IPS DF 4.7 (cell line): ENCODE measurements around the gene RBFOX2.
"Not testable (repeated sequence)": the region's sequence is repeated elsewhere in the genome, so short reads cannot be mapped to it uniquely, and the experiment has no call there.

Experiments
- DNase-seq: peaks from one replicate; pipeline ENCODE4 v3.0.0-alpha.2; 2013; ENCODE audit warnings: low spot score; ENCODE audit errors: extremely low read depth

RBFOX2 gene

DNA sequence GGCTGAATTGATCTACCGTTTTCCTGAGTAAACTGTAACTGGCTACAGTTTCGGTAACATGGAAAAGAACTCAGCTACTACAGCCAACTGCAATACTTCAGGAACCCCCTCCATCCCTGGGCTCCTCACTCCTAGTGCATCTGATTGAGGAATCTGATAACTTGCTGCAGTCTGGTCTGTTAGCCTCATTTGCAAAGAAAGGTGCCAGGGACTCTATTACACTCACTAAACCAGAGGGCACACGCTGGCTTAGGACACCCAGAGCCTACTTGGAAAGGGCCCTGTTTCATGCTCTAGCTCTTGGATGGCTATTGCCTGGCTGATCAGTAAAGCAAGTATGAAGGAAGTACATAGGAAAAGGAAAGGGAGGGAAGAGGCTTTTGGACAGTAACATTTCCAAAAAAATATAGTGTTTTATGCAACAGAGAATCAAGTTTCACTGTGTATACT is 288.7 kb downstream of the RBFOX2 start:
- no peak for DNase-seq

DNA sequence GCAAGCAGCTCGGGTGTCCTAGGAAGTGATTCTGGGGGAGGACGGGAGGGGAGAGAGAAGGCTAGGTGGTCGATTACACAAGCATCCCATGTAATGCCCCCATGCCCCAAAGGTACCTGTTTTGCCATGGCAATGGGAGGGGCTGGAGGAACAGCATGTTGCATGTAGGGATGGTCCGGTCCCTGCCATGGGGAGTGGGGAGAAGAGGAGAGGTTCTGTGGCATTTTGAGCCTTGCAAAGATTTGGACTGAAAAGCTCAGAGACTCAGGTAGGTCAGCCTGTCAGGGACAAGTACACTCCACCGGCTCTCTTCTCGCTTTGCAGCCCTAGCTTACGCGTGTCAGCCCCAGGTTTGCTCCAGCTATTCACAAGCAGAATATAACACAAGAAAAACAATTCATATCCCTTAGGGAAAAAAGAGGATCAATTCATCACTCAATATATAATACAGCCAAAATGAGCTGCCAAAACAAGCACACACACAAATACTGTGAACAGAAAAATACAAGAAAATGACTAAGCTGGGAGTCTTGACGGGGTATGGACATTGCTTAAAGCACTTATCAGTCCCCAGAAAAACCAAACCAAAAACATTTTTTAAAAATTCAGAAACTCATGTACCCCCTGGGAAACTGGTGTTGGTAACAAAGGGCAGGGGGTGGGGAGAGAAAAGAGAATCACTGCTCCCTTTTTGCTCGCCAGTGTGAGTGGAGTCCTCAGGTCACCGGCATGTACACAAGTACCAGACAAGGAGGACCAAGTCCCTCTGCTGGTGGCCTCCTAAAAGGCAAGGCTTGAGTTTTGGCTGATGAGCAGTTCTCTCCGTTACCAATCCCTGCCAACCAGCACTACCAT is 289.3 kb downstream of the RBFOX2 start:
- DNase-seq: no peak

DNA sequence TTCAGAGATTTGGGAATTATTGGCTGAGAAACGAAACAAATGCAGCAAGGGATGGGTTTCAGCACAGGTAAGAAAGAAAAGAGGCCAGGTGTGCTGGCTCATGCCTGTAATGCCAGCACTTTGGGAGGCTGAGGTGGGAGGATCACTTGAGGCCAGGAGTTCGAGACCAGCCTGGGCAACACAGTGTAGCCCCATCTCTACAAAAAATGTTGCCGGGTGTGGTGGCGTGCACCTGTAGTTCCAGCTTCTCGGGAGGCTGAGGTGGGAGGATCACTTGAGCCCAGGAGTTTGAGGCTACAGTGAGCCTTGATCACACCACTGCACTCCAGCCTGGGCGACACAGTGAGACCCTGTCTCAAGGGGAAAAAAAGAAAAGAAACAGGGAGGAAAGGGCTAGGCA is 290.7 kb downstream of the RBFOX2 start:
- DNase-seq: not testable (repeated sequence)

DNA sequence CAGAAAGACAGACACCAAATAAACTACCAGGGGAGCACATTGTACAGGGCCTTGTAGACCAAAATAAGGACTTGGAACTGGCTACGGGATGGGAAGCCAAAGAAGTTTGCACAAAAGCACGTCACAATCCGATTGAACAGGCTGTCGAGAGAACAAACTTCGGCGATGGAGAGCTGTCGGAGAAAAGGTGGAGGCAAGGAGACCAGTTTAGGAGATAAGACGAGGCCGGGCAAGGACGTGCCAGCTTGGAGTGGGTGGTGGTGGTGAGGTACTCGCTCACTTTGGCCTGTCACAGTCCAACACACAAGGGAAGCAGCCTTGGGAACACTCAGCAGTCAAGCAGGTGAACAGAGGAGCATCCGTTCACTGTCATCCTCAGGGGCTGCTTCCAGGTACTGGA is 291.9 kb downstream of the RBFOX2 start:
- no peak for DNase-seq

DNA sequence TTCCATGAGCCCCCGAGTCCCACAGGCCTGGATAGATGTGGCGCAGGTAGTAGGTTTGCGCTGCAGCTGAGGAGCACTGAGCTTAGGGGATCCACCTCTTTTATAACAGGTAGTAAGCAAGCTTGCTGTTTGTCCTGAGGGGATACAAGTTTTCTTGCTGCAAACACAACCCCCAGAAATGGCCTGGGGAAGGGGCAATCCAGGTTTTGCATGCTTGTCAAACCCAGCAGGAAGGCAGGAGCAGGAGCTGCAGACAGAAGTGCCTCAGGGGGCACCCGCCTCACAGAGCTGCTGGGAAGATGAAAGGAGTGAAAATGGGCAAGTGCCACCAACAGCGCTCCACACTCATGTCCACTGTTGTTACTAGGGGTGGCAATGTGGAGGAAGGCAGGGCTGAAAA is 292.5 kb downstream of the RBFOX2 start:
- no peak for DNase-seq

DNA sequence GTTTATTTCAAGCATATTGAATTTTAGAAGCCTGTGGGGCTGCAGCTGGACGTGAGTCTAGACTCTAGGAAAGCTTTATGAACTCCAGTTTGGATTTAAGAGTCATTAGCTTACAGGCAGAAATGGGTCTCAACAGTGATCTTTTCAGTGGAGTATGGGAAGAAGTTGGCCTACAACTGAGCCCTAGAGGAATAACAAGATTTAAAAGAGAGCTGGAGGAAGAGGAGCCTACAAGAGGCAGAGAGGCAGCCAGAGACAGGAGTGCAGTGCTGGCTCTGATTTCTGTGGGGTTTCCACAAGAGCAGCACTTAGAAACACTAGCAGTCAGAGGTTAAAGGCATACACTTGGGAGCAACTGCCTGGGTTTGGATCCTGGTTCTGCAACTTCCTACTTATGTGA is 293.1 kb downstream of the RBFOX2 start:
- DNase-seq: no peak

DNA sequence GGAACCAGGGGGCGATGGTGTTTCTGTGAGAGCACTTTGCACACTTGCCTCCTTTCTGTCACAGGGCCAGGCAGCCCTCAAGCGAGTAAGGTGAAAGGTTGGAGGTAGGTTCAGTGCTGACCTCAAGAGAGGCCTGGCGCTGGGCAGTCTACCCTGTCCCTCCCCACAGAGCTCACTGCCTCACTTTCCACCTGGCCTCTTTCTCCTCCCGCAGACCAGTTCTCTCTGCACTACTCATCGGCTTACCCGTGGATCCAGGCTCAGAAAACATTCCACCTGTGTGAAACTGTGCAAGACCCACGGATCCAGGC is 294.2 kb downstream of the RBFOX2 start:
- DNase-seq: no peak

DNA sequence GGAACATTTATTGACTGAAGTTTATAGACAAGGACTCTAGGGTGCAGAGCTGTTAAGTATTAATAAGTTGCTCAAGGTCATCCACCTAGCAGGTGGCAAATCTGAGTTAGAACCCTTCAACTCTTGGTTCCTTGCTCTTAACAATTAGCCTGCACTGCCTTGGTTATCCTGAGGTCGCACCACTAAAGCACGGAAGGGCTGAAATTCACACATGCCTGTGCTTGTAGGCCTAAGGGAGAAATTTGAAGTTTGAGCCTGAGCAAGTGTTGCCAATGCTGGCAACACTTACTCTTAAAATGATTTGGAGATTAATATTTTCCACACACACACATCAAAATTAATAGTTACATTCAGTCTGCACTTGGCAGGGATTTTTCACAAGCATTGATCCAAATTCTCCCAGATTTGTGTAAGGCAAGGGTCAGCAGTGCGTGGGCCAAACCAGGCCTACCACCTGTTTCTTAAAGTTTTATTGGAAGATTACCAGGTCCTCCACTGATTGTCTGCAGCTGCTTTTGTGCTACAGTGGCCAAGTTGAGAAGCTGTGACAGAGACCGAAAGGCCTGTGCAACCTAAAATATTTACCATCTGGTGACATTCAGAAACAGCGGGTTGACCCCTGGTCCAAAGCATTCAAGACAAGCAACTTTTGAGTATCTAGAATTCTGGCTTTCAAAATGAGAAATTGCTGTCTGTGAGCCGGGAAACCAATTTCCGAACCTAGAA is 294.7 kb downstream of the RBFOX2 start:
- DNase-seq: no peak

DNA sequence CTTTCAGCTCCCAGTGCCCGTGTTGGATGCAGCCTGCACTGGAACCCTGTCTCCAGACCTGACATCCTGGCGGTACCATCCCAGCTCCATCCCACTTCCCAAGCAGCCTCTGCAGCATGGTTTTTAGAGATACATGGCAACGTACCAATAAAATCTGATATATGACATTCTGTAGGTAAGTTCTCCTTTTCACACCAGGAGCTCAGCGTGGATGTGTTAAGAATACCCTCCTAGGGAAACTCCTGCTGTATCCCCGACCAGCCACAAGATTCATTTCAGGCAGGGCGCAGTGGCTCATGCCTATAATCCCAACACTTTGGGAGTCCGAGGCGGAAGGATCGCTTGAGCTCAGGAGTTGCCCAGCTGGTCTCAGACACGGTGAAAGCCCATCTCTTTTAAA is 295.6 kb downstream of the RBFOX2 start:
- no peak for DNase-seq

DNA sequence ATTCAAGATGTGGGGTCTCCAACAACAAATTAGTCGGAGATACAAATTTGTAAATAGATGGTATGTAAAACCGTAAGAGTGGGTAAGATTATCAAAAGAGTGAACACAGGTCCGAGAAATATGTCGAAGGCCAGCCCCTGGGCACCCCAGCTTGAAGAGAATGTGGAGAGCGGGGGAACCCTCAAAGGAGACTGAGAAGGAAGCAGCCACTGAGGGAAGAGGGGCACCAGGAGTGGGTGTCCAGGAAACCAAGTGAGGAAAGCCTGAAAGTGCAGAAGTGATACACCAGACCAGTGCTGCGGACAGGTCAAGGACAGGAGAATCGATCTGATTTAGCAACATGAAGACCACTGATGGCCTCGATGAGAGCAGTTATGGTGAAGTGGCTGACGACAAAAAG is 296.5 kb downstream of the RBFOX2 start:
- DNase-seq: no peak

DNA sequence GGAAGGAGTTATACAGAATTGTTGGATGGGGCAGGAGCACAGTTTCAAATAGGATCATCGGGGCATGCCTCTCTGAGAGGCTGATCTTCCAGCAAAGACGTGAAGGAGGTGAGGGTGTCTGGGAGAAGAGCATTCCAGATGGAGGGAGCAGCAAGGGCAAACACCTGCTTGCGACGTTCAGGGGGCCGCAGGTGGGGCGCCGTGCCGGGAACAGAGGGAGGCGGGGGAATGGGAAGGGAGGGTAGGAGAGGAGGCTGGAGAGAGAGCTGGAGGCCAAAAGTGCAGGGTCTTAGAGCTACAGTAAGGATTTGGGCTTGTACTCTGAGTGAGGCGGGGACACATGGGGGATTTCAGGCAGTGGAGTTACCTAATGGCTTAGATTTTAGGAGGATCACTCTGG is 297.3 kb downstream of the RBFOX2 start:
- no peak for DNase-seq

DNA sequence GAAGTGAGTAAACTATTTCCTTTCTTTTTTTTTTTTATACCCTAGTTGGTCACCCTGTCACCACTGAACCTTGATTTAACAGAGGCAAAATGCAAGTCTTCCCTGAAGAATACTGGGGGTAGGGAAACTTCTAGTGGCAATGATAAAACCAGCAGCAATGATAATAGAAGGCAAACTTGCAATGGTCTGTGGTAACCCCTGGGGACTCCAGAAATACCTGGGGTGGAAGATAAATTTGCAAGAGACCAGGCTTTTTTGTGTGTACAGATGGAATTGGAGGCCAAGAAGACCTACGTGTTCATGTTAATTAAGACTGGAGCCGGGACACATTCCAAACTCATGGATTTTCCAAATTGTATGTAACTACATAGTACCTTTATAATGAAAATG is 299.3 kb downstream of the RBFOX2 start:
- DNase-seq: no peak

DNA sequence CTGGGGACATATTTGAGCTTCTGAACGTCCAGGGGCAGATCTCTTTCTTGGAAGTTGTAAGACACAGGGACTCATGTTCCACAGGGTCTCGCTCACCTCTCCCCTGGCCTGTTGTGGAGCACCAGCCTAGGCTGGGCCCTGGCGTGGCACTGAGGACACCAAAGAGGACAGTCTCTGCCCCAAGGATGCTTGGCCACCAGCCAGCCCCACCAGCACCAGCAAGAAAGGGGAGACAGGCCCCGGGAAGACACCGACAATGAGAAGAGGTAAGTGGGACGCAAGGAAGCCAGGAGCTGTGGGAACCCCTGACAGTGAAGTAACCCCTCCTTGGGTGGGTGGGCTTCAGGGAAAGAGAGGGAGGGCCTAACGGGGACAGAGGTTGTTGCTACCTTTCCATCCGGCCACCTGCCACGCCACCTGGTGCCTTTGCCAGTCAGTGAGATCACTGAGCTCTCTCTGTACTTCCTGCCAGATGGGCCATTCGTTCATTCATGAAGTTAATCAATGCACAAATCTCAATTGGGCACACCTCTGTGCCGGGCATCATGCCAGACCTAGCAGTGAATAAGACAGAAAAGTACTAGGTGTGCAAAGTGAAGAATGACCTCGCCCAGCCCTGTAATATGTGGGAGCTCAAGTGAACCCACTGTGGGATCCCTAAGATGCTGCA is 299.9 kb downstream of the RBFOX2 start:
- no peak for DNase-seq

DNA sequence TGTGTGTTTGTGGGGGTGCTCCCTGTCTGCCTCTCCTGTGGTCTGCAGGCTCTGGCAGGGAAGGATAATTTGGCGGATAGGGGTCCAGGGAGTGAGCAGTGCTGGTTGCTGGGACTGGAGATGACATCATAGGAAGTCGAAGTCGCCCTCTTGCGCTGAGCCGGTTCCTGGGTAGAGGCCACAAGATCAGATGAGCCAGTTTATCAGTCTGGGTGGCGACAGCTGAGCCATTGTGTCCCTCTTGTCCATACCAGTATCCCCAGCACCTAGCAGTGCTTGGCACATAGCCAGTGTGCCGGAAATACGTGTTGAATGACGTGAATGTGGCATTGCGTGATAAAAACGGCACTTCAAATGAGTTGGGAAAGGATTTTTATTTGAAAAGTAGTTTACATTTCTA is 301.2 kb downstream of the RBFOX2 start:
- DNase-seq: no peak

DNA sequence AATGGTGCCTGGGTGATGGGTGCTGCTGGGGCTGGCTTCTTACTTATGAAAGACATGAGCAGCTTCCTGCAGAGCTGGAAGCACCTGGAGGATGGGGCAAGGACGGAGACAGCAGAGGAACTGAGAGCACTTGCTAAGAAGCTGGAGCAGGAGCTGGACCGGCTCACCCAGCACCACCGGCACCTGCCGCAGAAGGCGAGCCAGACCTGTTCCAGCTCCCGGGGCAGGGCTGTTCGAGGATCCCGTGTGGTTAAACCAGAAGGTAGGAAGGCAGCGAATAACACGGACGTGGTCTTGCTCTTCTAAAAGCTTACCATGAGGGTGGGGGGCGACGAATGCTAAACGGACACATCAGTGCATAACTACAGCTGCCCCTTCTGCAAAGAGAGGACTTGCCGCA is 301.7 kb downstream of the RBFOX2 start:
- no peak for DNase-seq

DNA sequence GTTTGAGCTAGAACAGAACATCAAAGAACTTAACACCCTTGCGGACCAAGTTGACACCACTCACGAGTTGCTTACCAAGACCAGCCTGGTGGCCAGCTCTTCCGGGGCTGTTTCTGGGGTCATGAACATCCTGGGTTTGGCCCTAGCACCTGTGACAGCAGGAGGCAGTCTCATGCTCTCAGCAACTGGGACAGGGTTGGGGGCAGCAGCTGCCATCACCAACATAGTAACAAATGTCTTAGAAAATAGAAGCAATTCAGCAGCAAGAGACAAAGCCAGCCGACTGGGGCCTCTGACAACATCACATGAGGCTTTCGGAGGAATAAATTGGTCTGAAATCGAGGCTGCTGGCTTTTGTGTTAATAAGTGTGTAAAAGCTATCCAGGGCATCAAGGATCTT is 302.2 kb downstream of the RBFOX2 start:
- no peak for DNase-seq

DNA sequence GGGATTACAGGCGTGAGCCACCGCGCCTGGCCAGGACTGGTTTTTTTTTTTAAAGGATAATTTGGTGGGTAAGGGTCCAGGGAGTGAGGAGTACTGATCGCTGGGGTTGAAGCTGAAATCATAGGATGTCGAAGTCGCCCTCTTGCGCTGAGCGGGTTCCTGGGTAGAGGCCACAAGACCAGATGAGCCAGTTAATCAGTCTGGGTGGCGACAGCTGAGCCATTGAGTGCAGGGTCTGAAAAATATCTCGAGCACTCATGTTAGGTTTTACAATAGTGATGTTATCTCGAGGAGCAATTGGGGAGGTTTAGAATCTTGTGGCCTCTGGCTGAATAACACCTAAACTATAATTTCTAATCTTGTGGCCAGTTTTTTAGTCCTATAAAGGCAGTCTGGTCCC is 303.1 kb downstream of the RBFOX2 start:
- DNase-seq: no peak

DNA sequence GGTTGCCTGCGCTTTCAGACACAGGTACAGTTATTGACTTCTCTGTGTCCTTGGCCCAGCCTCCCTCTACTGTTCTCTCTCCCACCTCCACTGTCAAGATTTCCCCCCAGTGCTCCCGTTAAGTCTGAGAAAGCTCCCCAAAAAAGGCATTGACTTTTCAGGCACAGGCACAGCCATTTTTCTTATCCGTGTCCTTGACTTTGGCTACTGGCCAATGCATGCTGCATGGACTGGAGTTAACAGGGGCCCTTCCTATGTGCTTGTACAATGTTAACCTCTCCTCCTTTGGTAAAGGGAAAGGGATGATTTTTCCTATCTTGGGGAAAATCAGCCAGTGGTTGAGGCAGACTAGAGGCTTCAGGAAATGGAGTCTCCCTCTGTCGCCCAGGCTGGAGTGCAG is 306.7 kb downstream of the RBFOX2 start:
- DNase-seq: no peak

DNA sequence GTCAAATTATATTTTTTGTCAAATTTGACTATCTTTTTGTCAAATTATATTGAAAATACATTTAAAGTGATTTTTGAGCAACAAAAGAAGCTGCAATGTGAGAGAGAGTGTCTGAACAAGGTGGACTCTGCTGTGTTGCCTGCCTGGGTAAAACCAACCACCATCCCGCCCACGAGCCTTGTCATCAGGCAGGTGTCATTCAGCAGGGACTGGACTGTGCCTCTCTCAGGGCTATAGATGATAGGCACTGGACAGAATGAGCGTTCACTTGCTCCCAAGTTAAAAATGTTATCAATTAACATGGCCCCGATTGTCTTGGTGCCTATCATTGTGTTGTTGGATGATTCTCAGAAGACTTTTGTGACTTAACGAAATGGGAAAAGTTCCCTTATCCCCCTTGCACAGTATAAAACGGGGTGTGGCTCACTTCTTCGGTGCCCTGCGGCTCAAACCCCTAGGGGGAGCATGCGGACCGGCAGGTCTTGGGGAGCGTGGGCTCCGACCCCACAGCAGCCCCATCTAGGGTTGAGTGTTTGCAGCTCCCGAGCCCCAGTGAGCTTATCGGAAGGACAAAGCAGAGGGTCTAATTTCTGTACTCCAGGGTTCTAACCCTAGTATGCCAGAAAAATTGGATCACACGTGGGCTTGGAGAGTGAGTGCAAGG is 309.3 kb downstream of the RBFOX2 start:
- DNase-seq: no peak

DNA sequence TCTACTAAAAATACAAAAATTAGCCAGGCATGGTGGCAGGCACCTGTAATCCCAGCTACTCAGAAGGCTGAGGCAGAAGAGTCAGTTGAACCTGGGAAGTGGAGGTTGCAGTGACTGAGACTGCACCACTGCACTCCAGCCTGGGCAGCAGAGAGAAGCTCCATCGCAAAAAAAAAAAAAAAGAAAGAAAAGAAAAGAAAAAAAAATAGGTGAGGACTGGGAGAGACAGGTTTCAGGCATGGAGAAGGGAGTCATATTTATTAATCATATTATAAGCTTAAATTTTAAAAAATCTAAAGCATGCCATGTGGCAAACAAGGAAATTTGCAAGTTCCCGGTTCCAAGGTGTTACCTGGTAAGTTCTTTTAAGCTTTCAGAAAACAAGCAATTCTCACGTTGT is 311.1 kb downstream of the RBFOX2 start, which contains the start of gene APOL5:
TSS of gene APOL5 (plus strand) at position 301 of the 400 bp plus-strand sequence. CDS start at position 301, 0 bp downstream.
- DNase-seq: no peak

DNA sequence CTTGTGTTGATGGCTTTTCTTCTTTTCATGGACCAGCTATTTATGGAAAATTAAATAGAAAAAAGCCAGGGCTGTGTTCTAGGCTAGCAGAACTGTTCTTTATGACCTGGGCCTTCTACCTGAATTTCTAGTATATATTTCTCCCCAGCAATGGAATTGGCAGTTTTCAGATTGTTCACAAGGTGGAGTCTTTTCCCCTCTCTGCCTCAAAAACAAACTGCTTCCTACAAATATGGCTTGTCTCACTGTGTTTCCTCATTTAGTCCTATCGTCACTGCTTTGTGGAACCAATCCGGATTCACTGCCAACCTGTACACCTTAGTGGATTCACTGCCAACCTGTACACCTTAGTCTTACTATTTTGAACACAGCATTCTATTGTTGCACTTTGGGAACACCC is 316.0 kb downstream of the RBFOX2 start:
- DNase-seq: no peak

DNA sequence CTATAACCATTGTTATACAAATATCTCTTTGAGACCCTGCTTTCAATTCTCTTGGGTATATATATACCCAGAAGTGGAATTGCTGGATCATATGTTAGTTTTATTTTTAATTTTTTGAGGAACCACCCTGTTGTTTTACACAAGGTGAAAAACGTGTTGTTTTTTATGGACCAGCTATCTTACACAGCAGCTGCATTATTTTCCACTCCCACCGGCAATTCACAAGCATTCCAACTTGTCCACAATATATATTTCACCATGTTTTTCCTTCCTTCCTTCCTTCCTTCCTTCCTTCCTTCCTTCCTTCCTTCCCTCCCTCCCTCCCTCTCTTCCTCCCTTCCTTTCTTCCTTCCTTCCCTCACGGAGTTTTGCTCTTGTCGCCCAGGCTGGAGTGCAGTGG is 317.3 kb downstream of the RBFOX2 start:
- DNase-seq: no peak
